Common myeloid progenitor, CD34-positive (primary cell): ENCODE results near the gene ZNF438. TPM values are rescaled to one million over a fixed set of nuclear protein-coding genes. Genes with fewer than 3 reads are reported as not detected.

Experiments
- CTCF ChIA-PET: fragments of 350-600 bp; sonication (Branson Sonifier 250); formaldehyde crosslinking; loops from one replicate; lab custom pipeline; 2021; ENCODE audit warnings: antibody characterized with exemption; lab: Charles Lee
- POLR2A ChIA-PET: fragments of 350-600 bp; sonication (Branson Sonifier 250); formaldehyde crosslinking; loops from one replicate; lab custom pipeline; 2021; ENCODE audit warnings: antibody characterized with exemption; lab: Charles Lee
- DNase-seq, 3 donors: peaks; one replicate each; pipeline versions ENCODE4 v3.0.0 to v3.0.0-alpha.2; 2013
- H3K27ac ChIP-seq, 2 experiments: 1 replicate in 1 of 2; 2 replicates in 1 of 2; pipeline ENCODE4 v1.7.0; 2013; ENCODE audit warnings: inconsistent platforms in 2 of 2, low read length in 2 of 2, mild to moderate bottlenecking in 2 of 2, low read depth in 1 of 2, moderate library complexity in 1 of 2; ENCODE audit not compliant: severe bottlenecking in 2 of 2, insufficient read depth in 1 of 2, poor library complexity in 1 of 2
- H3K27me3 ChIP-seq, 5 experiments: replicated peaks in 2 of 5; 1 replicate in 3 of 5; 2 replicates in 2 of 5; pipeline versions ENCODE4 v1.6.1 to v1.7.0; 2013; ENCODE audit warnings: low read length in 4 of 5, mild to moderate bottlenecking in 2 of 5, moderate library complexity in 2 of 5, inconsistent platforms in 1 of 5; ENCODE audit not compliant: insufficient read depth in 5 of 5, control insufficient read depth in 4 of 5
- H3K36me3 ChIP-seq, 4 experiments: 1 replicate in 2 of 4; 2 replicates in 2 of 4; pipeline versions ENCODE4 v1.6.1 to v1.7.0; 2013; ENCODE audit warnings: low read length in 3 of 4, control low read depth in 1 of 4, mild to moderate bottlenecking in 1 of 4; ENCODE audit not compliant: control insufficient read depth in 4 of 4, insufficient read depth in 4 of 4
- H3K4me1 ChIP-seq, 4 experiments: 1 replicate in 3 of 4; 2 replicates in 1 of 4; pipeline versions ENCODE4 v1.6.1 to v1.7.1; 2013; ENCODE audit warnings: low read length in 3 of 4, mild to moderate bottlenecking in 3 of 4, control low read depth in 1 of 4, inconsistent platforms in 1 of 4, moderate library complexity in 1 of 4; ENCODE audit not compliant: control insufficient read depth in 4 of 4, insufficient read depth in 4 of 4; ENCODE audit errors: control extremely low read depth in 1 of 4
- H3K4me3 ChIP-seq, 7 experiments: 1 replicate in 4 of 7; 2 replicates in 3 of 7; pipeline versions ENCODE4 v1.5.1 to v1.7.0; 2013; ENCODE audit warnings: mild to moderate bottlenecking in 7 of 7, low read length in 6 of 7, moderate library complexity in 6 of 7, inconsistent platforms in 2 of 7, low read depth in 2 of 7, control low read depth in 1 of 7; ENCODE audit not compliant: insufficient read depth in 4 of 7, control insufficient read depth in 1 of 7; ENCODE audit errors: extremely low read depth in 1 of 7
- H3K9me3 ChIP-seq, 5 experiments: 1 replicate in 4 of 5; 2 replicates in 1 of 5; pipeline versions ENCODE4 v1.6.1 to v1.7.1; 2013; ENCODE audit warnings: low read length in 4 of 5, mild to moderate bottlenecking in 2 of 5, inconsistent platforms in 1 of 5, low read depth in 1 of 5, moderate library complexity in 1 of 5; ENCODE audit not compliant: control insufficient read depth in 4 of 5, insufficient read depth in 2 of 5; ENCODE audit errors: control extremely low read depth in 1 of 5
- WGBS: methylation state at CpG from one replicate; pipeline ENCODE4 v1.1.5; 2013; ENCODE audit not compliant: insufficient coverage; 5-methylcytosine and 5-hydroxymethylcytosine counted together
- polyA plus RNA-seq: library from polyadenylated mRNA; unstranded; fragments of 120-200 nt; gene quantifications from one replicate; pipeline ENCODE4 v1.2.1, GENCODE V29; 2013

The ZNF438 gene
- 5.8 TPM for polyA plus RNA-seq

- Histone ChIP-seq H3K27ac (peak within 1 kb of the TSS; percentile 77 to 92), H3K4me3 (peak within 1 kb of the TSS; percentile 68 to 86 (median 79)), H3K27me3 (no peaks in the 10 kb centered on the region), H3K36me3 (no peaks in the 10 kb centered on the region), H3K4me1 (peaks cover 0 to 16% (median 10%) of the 10 kb centered on the region in 4 experiments), H3K9me3 (no peaks in the 10 kb centered on the region)
- ChIA-PET POLR2A (interaction anchor here (1.0 to 1.4 kb wide), 2 partner anchors 249 to 287 kb away, joined by 4 read pairs; no protein-coding TSS in a partner anchor), CTCF (interaction anchor here (0.6 to 1.6 kb wide), 14 partner anchors 12 to 741 kb away, joined by 3 to 5 read pairs (median 3); no protein-coding TSS in a partner anchor)
- 0% methylated on average over 44 of the region's 66 CpGs for WGBS
- peak; percentile 93 to 96 (median 96) for DNase-seq
Measured at GRCh38 chr10:31031558-31032257, at the start of gene ZNF438. Gene ZNF438 (minus strand): TSS chr10:31031865. CDS start chr10:30877034, 154,831 bp downstream.

GRCh38 chr10:31076610-31076988 is 44.9 kb upstream of the ZNF438 start:
- no peak for DNase-seq
- Histone ChIP-seq H3K4me3 (no peak overlapping the region), H3K4me1 (no peaks in the 10 kb centered on the region), H3K27ac (no peak overlapping the region), H3K27me3 (no peaks in the 10 kb centered on the region), H3K9me3 (no peaks in the 10 kb centered on the region), H3K36me3 (no peaks in the 10 kb centered on the region)
- ChIA-PET POLR2A (no interaction called here), CTCF (interaction anchor here (1.3 kb wide), 1 partner anchor 219 kb away, joined by 3 read pairs; no protein-coding TSS in a partner anchor)
- 100% methylated on average over 2 of the region's 6 CpGs for WGBS

- WGBS = 100% methylated on average over 1 of the region's 3 CpGs
- H3K4me3 ChIP-seq = no peak overlapping the region
- H3K9me3 ChIP-seq = no peaks in the 10 kb centered on the region
- no peak for DNase-seq
- no peaks in the 10 kb centered on the region for H3K36me3 ChIP-seq
- no peaks in the 10 kb centered on the region for H3K27me3 ChIP-seq
- ChIA-PET POLR2A (no interaction called here), CTCF (interaction anchor here (1.3 kb wide), 1 partner anchor 219 kb away, joined by 3 read pairs; no protein-coding TSS in a partner anchor)
- H3K4me1 ChIP-seq = no peaks in the 10 kb centered on the region
- no peak overlapping the region for H3K27ac ChIP-seq
Measured at GRCh38 chr10:31075881-31076609, 44.4 kb upstream of the ZNF438 start.

- Histone ChIP-seq H3K36me3 (no peaks in the 10 kb centered on the region), H3K27ac (no peak overlapping the region), H3K9me3 (no peaks in the 10 kb centered on the region), H3K4me3 (no peak overlapping the region), H3K27me3 (no peaks in the 10 kb centered on the region), H3K4me1 (peaks cover 0 to 5% (median 0%) of the 10 kb centered on the region in 4 experiments)
- ChIA-PET CTCF (no interaction called here), POLR2A (interaction anchor here (0.5 to 0.6 kb wide), 2 partner anchors 316 to 718 kb away, joined by 3 to 5 read pairs; no protein-coding TSS in a partner anchor)
- 92% methylated on average over 2 of the region's 4 CpGs for WGBS
- no peak for DNase-seq
Measured at GRCh38 chr10:31075434-31075833, 43.8 kb upstream of the ZNF438 start.

- no peaks in the 10 kb centered on the region for H3K9me3 ChIP-seq
- ChIA-PET POLR2A (no interaction called here), CTCF (no interaction called here)
- no peak overlapping the region for H3K27ac ChIP-seq
- no peaks in the 10 kb centered on the region for H3K36me3 ChIP-seq
- WGBS = 92% methylated on average over 5 of the region's 5 CpGs
- H3K4me1 ChIP-seq = peaks cover 0 to 9% (median 4%) of the 10 kb centered on the region in 4 experiments
- H3K4me3 ChIP-seq = no peak overlapping the region
- no peaks in the 10 kb centered on the region for H3K27me3 ChIP-seq
- no peak for DNase-seq
Measured at GRCh38 chr10:31074722-31075086, 43.0 kb upstream of the ZNF438 start.

GRCh38 chr10:31073996-31074721 is 42.5 kb upstream of the ZNF438 start:
- 97% methylated on average over 4 of the region's 5 CpGs for WGBS
- Histone ChIP-seq H3K9me3 (no peaks in the 10 kb centered on the region), H3K4me1 (peaks cover 0 to 9% (median 4%) of the 10 kb centered on the region in 4 experiments), H3K4me3 (no peak overlapping the region), H3K27me3 (no peaks in the 10 kb centered on the region), H3K36me3 (no peaks in the 10 kb centered on the region), H3K27ac (no peak overlapping the region)
- no peak for DNase-seq
- ChIA-PET CTCF (interaction anchor here (1.0 kb wide), 1 partner anchor 42 kb away, joined by 3 read pairs; the partner anchor contains the start of gene ZNF438), POLR2A (interaction anchor here (0.6 kb wide), 1 partner anchor 129 kb away, joined by 7 read pairs; no protein-coding TSS in a partner anchor)
